NT2/D1 (cell line): ENCODE results near the gene SMTN.
A peak's percentile ranks its signal among the peaks of the same experiment; 100 is the strongest.
"Not testable (repeated sequence)": the region's sequence is repeated elsewhere in the genome, so short reads cannot be mapped to it uniquely, and the experiment has no call there.

ENCODE experiments used
- DNase-seq: peaks from one replicate; pipeline ENCODE4 v3.0.0-alpha.2; 2011; ENCODE audit warnings: low read depth, low spot score
- H3K27me3 ChIP-seq: 2 replicates; pipeline ENCODE4 v1.6.0; 2011; ENCODE audit warnings: mild to moderate bottlenecking; ENCODE audit not compliant: insufficient read length, insufficient read depth
- H3K36me3 ChIP-seq: 2 replicates; pipeline ENCODE4 v1.6.1; 2011; ENCODE audit warnings: mild to moderate bottlenecking, low read length, mixed read lengths; ENCODE audit not compliant: insufficient read depth, insufficient read length
- H3K4me1 ChIP-seq: 2 replicates; pipeline ENCODE4 v1.5.1; 2011; ENCODE audit not compliant: insufficient read depth, insufficient read length
- H3K4me3 ChIP-seq: 2 replicates; pipeline ENCODE4 v1.5.1; 2011; ENCODE audit warnings: low read depth; ENCODE audit not compliant: insufficient read length
- H3K9ac ChIP-seq: 2 replicates; pipeline ENCODE4 v1.6.0; 2011; ENCODE audit warnings: low read depth; ENCODE audit not compliant: insufficient read length
- H3K9me3 ChIP-seq: 2 replicates; pipeline ENCODE4 v1.5.1; 2011; ENCODE audit warnings: mild to moderate bottlenecking, low read length; ENCODE audit not compliant: insufficient read depth
- SUZ12 ChIP-seq: IDR thresholded peaks from 2 replicates; pipeline ENCODE4 v1.6.1; 2011; ENCODE audit not compliant: insufficient read length, insufficient read depth; ENCODE audit errors: extremely low read depth
- YY1 ChIP-seq: IDR thresholded peaks from 2 replicates; pipeline ENCODE4 v1.6.1; 2011; ENCODE audit not compliant: insufficient read length, insufficient read depth
- ZNF274 ChIP-seq: IDR thresholded peaks from 2 replicates; pipeline ENCODE4 v1.6.1; 2011; ENCODE audit warnings: mild to moderate bottlenecking, low read depth, low read length

SMTN gene

DNA sequence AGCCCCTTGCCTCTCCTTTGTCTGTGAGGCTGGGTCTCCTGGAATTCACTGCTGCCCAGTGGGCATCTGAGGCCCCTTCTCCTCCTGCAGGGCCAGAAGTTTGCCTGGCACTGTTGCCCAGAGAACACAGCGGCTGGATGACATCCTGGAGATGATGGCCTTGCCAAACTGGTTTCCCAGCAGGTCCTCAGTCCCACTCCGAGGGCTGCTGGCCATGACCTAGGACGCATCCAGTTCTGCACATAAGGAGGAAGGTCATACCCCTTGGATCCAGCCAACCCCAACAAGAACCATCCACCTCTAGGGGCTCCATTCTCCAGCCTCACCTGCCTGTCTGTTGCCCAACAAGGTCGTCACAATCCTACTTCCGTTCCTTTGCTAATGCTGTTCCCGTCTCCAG is 3.4 kb upstream of the SMTN start:
- H3K27me3 ChIP-seq, result no peaks in the 10 kb centered on the region
- no peak overlapping the region for H3K9ac ChIP-seq
- H3K4me3 ChIP-seq, result no peak overlapping the region
- H3K9me3 ChIP-seq, result no peaks in the 10 kb centered on the region
- H3K36me3 ChIP-seq, result no peaks in the 10 kb centered on the region
- no peak for TF ChIP-seq ZNF274
- no peak for TF ChIP-seq SUZ12
- no peak for TF ChIP-seq YY1
- DNase-seq, result no peak
- peaks cover 9% of the 10 kb centered on the region for H3K4me1 ChIP-seq

DNA sequence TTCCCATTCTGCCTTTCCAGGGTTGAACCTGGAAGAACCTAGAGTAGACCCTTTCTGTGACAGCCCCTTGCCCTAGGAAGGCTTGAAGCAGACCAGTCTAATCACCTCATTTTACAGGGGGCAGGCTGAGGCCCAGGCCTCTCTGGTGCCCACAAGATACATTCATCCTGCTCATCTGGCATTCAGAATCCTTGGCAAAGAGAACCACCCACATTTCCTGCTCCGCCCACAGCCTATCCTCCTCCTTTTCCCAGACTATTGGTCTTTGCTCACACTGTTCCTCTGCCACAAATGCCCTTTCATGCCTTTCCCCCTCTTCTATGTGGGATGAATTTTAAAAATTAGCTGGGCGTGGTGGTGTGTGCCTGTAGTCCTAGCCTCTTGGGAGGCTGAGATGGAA is 2.7 kb upstream of the SMTN start:
- not testable (repeated sequence) for H3K27me3 ChIP-seq, H3K9ac ChIP-seq, H3K4me3 ChIP-seq, DNase-seq, H3K9me3 ChIP-seq, H3K36me3 ChIP-seq
- peaks cover 13% of the 10 kb centered on the region for H3K4me1 ChIP-seq

DNA sequence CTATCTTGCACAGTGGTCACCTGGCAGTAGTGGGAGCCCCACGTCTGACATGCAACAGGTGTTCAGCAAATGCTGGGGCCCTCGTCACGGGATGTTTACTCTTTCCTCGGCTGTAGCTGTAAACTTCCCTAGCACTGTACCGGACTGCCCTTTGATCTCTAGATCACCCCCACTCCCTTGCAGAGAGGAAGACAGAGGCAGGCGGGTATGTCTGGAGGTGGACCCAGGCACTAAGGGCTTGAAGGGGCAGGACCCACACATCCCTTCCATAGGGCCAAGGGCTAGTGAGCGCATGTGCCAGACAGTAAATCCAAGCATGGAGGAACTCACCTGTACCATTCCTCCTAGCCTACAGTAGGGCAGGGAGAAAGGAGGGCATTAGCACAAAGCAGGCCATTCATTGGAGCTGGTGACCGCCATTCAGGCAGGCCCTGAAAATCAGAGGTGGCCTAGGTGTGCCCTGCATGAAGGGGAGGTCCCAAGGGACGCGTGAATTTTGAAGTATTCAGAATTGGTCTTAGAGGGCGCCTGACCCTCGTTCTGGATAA is 1.9 kb upstream of the SMTN start:
- Histone ChIP-seq H3K9ac (no peak overlapping the region), H3K4me3 (no peak overlapping the region), H3K36me3 (peaks cover 14% of the 10 kb centered on the region), H3K27me3 (no peaks in the 10 kb centered on the region), H3K9me3 (no peaks in the 10 kb centered on the region), H3K4me1 (peaks cover 16% of the 10 kb centered on the region)
- no peak for DNase-seq
- TF ChIP-seq YY1, result no peak
- no peak for TF ChIP-seq SUZ12
- no peak for TF ChIP-seq ZNF274

DNA sequence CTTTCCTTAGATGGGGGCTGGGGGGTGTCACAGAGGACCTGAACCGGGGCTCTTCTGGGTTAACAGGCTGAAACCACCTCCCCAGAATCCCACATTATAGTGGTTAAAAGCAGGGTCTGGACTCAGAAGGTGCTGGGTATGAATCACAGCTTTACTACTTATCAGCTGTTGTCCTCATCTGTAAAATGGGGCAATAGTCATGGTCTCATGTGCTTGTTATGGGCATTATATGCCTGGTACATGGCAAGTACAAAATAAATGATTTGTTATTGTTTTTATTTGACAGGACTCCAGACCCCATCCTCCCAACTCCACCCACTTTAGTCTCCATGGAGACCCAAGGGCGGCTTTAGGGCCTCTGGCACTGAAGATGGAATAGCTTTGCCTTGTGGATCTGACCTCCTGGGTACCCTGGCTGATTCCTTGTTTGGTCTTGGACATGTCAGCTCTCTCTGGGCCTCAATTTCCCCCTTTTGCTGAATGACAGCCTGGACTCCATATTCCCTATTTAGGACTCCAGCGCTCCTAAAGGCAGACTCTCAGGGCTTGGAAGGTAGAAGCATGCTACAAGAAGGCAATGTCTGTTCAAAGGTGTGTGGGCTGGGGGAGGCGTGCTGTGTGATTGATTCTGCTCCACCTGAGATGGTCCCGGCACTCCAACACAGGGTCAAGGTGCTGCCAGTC is 812 bp upstream of the SMTN start:
- DNase-seq, result no peak

DNA sequence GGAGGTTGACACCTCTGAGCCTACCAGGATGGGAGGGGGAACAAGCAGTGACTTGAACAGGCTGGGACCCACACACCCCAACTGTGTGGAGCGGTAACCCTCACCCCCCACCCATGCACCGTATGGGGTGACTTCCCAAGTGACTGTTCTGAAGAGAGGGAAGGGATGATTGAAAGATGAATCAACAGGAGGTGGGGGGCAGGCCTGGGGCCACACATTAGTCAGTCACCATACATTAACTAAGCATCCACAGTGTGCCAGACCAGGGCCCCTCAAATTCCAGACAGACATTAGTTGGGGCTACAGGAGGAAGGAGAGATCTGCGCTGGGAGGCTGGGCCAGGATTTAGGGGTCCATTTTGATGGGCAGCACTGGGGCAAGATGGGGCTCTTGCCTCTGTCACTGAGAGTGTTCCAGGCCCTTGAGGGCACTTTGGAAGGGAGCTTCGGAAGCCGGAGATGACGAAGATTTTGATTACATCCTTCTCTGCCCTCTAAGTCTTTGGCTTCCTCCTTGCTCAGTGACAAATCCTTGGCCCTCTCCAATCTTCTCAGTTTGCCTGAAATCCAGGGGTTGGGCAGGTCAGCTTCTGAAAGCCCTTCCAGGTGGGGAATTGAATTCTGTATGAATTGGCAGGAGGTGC is 966 bp downstream of the SMTN start:
- H3K9ac ChIP-seq, result peak overlapping the region; percentile 88

More for the DNA sequence above, 812 bp upstream of the SMTN start:
- Histone ChIP-seq H3K4me3 (peak overlapping the region; percentile 70), H3K9me3 (no peaks in the 10 kb centered on the region), H3K27me3 (no peaks in the 10 kb centered on the region), H3K36me3 (peaks cover 17% of the 10 kb centered on the region), H3K4me1 (peaks cover 16% of the 10 kb centered on the region), H3K9ac (peak overlapping the region; percentile 88)
- no peak for TF ChIP-seq ZNF274

DNA sequence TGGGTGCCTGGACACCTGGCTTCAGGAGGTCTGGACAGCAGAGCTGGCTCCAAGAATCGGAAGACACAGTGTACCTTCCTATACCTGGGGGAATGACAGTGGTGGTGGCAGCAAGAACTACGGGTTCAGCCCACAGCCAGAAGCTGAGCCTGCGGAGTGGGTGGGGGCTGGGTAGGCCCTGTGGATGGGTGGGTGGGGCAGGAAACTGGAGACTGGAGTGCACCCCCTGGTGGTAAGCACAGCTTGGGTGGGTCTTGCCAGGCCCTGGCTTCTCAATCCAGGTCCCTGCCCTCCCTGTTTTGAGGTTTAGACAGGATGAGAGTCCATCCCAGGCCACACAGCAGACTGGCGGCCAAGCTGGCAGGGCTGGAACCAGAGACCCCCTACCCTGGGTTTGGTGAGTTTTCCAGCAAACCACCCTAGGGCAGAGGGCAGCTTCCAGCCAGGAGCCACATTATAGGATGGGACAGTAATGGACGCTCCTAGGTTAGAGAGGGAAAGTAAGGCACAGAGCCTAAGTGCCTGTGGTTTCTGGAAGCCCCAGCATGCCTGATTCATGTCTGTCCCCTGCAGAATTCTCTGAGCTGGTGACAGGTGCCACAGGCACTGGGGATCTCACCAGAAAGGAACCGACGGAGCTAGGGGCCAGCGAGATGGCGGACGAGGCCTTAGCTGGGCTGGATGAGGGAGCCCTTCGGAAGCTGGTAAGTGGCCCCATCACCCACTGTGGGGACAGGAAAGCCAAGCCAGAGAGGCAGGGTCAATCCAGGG is 1.7 kb downstream of the SMTN start:
- TF ChIP-seq YY1 (no peak), ZNF274 (no peak), SUZ12 (no peak)
- no peaks in the 10 kb centered on the region for H3K9me3 ChIP-seq
- no peak for DNase-seq
- peaks cover 23% of the 10 kb centered on the region for H3K4me1 ChIP-seq
- H3K4me3 ChIP-seq, result no peak overlapping the region
- peaks cover 34% of the 10 kb centered on the region for H3K36me3 ChIP-seq
- no peaks in the 10 kb centered on the region for H3K27me3 ChIP-seq
- peak overlapping the region; percentile 88 for H3K9ac ChIP-seq

More for the DNA sequence above, 966 bp downstream of the SMTN start:
- Histone ChIP-seq H3K27me3 (no peaks in the 10 kb centered on the region), H3K4me1 (peaks cover 23% of the 10 kb centered on the region), H3K36me3 (peaks cover 27% of the 10 kb centered on the region), H3K9me3 (no peaks in the 10 kb centered on the region), H3K4me3 (peak overlapping the region; percentile 70)
- DNase-seq, result no peak
- TF ChIP-seq SUZ12, result no peak
- TF ChIP-seq YY1, result no peak
- no peak for TF ChIP-seq ZNF274

DNA sequence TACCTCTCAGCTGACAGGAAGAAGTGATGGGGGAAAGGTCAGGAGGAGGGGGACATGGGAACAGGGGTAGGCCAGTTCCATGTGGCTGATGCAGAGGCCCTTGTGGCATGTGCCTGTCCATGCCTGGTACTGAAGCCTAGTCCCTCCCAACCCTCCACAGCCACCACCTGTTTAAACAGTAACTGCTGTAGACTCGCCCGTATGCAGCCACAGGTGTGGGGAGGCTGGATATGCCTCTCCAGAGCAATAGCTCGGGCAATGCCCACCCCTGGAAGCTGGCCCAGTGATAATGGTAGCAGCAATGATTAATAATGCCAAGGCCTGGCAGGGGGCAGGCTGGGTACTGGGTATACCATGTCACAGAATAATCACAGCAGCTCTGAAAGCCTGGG is 2.3 kb downstream of the SMTN start:
- Histone ChIP-seq H3K9ac (peak overlapping the region; percentile 97), H3K4me1 (peaks cover 23% of the 10 kb centered on the region), H3K9me3 (no peaks in the 10 kb centered on the region), H3K27me3 (no peaks in the 10 kb centered on the region), H3K36me3 (peaks cover 39% of the 10 kb centered on the region), H3K4me3 (no peak overlapping the region)
- TF ChIP-seq ZNF274 (no peak), SUZ12 (no peak), YY1 (no peak)
- DNase-seq, result no peak
